GM12873 (cell line): Measurements from ENCODE around the gene HADHB.
A peak's percentile ranks its signal among the peaks of the same experiment; 100 is the strongest.

Experiments
- TF ChIP-seq, protein P1 (sequence below): IDR thresholded peaks from 2 replicates; pipeline ENCODE4 v1.5.1; 2012; ENCODE audit warnings: low read depth, mild to moderate bottlenecking, moderate library complexity, low read length, control low read depth; ENCODE audit not compliant: insufficient read depth; ENCODE audit errors: missing control alignments

The HADHB gene

DNA sequence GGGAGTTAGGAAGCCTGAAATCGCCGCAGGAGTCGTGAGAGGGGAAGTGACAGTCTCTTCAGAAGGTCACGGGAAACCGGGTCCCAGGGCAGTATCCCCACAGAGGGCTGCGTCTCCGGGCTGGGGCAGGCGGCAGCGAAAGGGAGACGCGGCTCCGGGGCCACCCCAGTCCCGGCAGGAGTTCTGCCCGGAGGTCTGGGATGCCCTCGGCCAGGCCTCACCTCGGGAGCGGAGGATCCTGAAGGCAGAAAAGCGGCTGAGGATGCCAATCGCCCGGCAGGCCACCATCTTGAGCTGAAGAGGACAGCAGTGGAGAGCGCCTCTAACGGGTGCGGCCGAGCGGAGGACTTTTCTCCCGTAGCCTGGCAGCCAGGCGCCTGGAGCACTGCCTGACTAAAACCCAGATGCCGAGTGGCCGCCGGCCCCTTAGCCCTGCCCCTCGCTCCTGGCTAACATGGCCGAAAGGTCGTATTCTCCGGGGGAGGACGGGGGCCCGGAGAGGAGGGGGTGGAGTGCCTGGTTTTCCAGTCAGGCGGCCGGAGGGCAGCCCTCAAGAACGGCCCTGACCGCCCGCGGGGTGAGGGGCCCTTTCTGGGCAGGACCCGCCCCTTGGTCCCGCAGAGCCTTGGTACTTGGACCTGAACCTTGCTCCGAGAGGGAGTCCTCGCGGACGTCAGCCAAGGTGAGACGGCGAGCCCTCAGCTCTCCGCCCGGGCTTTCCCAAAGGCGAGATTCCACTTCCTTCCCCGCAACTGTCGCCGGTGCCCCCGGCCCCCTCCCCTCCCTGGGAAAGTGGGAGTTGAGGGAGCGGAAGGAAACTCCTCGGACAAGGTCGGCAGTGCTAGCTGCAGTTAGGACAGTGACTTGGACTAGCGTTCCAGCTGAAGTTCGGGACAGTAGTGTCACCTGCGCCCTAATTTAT, at the start of gene HADHB, which contains the start of gene HADHA:
TSS of gene HADHB (plus strand) at position 631 of the 922 bp plus-strand sequence. CDS start 9,316 bp downstream, outside the sequence.
TSS of gene HADHA (minus strand) at position 324 of the 922 bp plus-strand sequence. CDS start at position 288, 36 bp downstream.
- TF ChIP-seq, protein P1, sequence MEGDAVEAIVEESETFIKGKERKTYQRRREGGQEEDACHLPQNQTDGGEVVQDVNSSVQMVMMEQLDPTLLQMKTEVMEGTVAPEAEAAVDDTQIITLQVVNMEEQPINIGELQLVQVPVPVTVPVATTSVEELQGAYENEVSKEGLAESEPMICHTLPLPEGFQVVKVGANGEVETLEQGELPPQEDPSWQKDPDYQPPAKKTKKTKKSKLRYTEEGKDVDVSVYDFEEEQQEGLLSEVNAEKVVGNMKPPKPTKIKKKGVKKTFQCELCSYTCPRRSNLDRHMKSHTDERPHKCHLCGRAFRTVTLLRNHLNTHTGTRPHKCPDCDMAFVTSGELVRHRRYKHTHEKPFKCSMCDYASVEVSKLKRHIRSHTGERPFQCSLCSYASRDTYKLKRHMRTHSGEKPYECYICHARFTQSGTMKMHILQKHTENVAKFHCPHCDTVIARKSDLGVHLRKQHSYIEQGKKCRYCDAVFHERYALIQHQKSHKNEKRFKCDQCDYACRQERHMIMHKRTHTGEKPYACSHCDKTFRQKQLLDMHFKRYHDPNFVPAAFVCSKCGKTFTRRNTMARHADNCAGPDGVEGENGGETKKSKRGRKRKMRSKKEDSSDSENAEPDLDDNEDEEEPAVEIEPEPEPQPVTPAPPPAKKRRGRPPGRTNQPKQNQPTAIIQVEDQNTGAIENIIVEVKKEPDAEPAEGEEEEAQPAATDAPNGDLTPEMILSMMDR = peak; percentile 41

- TF ChIP-seq, protein P1 = no peak
These were observed 49.4 kb upstream of the HADHB start for GRCh38 chr2:26195040-26195984.

DNA sequence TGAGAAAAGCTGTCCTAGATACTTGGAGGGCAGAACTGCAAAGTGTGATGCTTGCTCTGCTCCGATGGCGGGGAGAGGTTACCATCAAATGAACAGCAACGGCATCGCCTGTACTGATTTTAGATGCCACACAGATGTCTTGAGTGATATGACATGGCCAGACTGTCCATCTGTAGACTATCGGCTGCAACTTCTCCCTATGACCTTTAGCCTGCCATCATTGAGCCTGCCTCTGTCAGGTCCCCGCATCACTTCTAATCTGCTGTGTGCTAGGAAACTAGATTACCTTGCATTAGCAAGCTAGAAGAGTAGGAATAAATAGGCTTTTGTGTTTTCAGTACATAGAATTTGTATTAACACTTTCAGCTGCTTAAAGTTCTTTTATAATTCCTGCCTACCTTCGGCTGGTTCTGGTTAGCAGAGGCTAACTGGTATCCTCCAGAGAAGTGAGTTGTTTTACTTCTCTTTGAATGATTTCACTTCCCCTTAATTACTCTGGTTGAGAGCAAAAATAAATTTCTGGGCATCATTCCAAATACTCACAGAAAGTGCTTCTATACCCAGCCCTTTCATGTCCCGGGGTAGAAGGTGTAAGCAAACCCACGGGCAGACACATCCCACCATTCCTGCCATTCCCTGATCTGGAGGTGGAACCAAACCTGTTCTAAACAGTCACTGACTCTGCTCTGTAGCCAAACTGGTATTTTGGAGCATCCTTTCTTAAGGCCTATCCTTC, 47.9 kb upstream of the HADHB start:
- TF ChIP-seq, protein P1 = no peak

GRCh38 chr2:26197516-26197915, 47.2 kb upstream of the HADHB start:
- TF ChIP-seq, protein P1 = no peak

GRCh38 chr2:26202981-26203490, 41.7 kb upstream of the HADHB start:
- TF ChIP-seq, protein P1 = no peak

GRCh38 chr2:26203906-26204305, 40.8 kb upstream of the HADHB start:
- TF ChIP-seq, protein P1 = no peak
